Breast epithelium (tissue), 3 donors: ENCODE measurements around the gene GPC2.
"Not testable (repeated sequence)": the region's sequence is repeated elsewhere in the genome, so short reads cannot be mapped to it uniquely, and the experiment has no call there.

Experiments
- CTCF ChIP-seq, 3 donors: fragments of 450-650 bp; IDR thresholded peaks; one replicate each; pipeline ENCODE4 v1.5.1; 2016 to 2017; ENCODE audit warnings: antibody characterized with exemption in 3 of 3, mild to moderate bottlenecking in 3 of 3, moderate library complexity in 3 of 3
- POLR2AphosphoS5 ChIP-seq, 3 donors: sonication (generic); formaldehyde crosslinking; IDR thresholded peaks; one replicate each; pipeline ENCODE4 v1.6.1; 2017; ENCODE audit warnings: antibody characterized with exemption in 3 of 3

- not testable (repeated sequence) for TF ChIP-seq CTCF, POLR2AphosphoS5 (IDR thresholded peaks at IDR 0.05)
Measured at GRCh38 chr7:100180084-100180483, 2.9 kb upstream of the GPC2 start.
